ENCODE results near the gene KLF11.

DNA sequence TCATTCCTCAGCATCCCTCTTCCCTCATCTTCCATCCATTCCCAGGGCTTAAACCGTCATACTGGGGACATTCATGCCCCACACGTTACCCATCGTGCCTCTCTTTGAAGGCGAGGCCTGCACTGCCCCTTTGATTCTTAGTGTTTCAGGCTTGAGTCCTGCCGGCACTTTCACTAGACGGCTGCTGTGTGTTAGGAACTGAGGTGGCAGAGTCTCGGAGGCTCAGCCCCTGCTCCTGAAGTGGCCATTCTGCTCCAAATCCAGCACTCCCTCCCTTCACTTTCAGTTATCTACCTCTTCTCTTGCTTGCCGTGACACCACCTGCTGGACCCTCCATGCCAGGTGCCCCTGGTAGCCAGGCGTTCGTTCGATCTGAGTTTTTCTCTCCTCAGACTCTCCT, 48.9 kb upstream of the KLF11 start:
- TF ChIP-seq RAD21 (IDR thresholded peaks at IDR 0.05; ENCODE audit: low read depth) (no peak), EGR1 (IDR thresholded peaks at IDR 0.05) (no peak), FOXM1 (IDR thresholded peaks at IDR 0.05; ENCODE audit: borderline replicate concordance, low read depth) (no peak), EP300 (IDR thresholded peaks at IDR 0.05; ENCODE audit: borderline replicate concordance) (no peak), USF1 (IDR thresholded peaks at IDR 0.05) (no peak)
- TF ChIP-seq, protein P1, sequence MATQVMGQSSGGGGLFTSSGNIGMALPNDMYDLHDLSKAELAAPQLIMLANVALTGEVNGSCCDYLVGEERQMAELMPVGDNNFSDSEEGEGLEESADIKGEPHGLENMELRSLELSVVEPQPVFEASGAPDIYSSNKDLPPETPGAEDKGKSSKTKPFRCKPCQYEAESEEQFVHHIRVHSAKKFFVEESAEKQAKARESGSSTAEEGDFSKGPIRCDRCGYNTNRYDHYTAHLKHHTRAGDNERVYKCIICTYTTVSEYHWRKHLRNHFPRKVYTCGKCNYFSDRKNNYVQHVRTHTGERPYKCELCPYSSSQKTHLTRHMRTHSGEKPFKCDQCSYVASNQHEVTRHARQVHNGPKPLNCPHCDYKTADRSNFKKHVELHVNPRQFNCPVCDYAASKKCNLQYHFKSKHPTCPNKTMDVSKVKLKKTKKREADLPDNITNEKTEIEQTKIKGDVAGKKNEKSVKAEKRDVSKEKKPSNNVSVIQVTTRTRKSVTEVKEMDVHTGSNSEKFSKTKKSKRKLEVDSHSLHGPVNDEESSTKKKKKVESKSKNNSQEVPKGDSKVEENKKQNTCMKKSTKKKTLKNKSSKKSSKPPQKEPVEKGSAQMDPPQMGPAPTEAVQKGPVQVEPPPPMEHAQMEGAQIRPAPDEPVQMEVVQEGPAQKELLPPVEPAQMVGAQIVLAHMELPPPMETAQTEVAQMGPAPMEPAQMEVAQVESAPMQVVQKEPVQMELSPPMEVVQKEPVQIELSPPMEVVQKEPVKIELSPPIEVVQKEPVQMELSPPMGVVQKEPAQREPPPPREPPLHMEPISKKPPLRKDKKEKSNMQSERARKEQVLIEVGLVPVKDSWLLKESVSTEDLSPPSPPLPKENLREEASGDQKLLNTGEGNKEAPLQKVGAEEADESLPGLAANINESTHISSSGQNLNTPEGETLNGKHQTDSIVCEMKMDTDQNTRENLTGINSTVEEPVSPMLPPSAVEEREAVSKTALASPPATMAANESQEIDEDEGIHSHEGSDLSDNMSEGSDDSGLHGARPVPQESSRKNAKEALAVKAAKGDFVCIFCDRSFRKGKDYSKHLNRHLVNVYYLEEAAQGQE (IDR thresholded peaks at IDR 0.05; ENCODE audit: low read depth), result no peak
- TF ChIP-seq, protein P2, sequence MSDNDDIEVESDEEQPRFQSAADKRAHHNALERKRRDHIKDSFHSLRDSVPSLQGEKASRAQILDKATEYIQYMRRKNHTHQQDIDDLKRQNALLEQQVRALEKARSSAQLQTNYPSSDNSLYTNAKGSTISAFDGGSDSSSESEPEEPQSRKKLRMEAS (IDR thresholded peaks at IDR 0.05), result no peak
